ENCODE results near the gene DIPK1A.

DNA sequence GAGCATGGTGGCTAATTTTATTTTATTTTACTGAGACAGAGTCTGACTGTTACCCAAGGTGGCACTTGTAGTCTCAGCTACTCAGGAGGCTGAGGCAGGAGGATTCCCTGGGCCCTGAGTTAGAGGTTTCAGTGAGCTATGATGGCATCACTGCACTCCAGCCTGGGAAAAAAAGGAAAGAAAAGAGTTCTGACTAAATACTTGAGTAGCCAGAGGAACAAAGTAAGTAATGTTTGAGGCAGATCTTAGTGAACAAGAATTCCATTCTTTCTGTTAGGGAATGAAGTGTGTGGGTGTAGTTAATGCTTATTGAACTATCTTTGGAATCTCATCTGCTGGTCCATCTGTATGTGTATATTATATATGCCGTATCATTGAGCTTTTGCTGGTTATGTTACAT, 163.3 kb downstream of the DIPK1A start:
- TF ChIP-seq, protein P1, sequence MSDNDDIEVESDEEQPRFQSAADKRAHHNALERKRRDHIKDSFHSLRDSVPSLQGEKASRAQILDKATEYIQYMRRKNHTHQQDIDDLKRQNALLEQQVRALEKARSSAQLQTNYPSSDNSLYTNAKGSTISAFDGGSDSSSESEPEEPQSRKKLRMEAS (IDR thresholded peaks at IDR 0.05): no peak
- no peak for TF ChIP-seq YY1 (IDR thresholded peaks at IDR 0.05; ENCODE audit: low read depth)
- no peak for TF ChIP-seq EP300 (IDR thresholded peaks at IDR 0.05; ENCODE audit: borderline replicate concordance)
